Breast epithelium (tissue), 4 donors: Measurements from ENCODE around the gene STARD13. TPM values are rescaled to one million over a fixed set of nuclear protein-coding genes. Genes with fewer than 3 reads are reported as not detected.

Source experiments
- DNase-seq, 2 donors: peaks; one replicate each; pipeline ENCODE4 v3.0.0-alpha.2; 2019; ENCODE audit warnings: low spot score in 2 of 2
- H3K27ac ChIP-seq, 2 donors: fragments of 200-600 bp; sonication (generic) in 1 of 2; one replicate each; pipeline ENCODE4 v1.5.1; 2016 to 2019; ENCODE audit warnings: mild to moderate bottlenecking in 1 of 2
- H3K27me3 ChIP-seq, 2 donors: fragments of 200-600 bp; sonication (generic) in 1 of 2; one replicate each; pipeline versions ENCODE4 v1.5.1 to v1.6.0; 2017 to 2019; ENCODE audit warnings: control low read depth in 1 of 2, mild to moderate bottlenecking in 1 of 2
- H3K36me3 ChIP-seq: fragments of 200-600 bp; one replicate; pipeline ENCODE4 v1.5.1; 2019
- H3K4me1 ChIP-seq, 2 donors: fragments of 200-600 bp; sonication (generic); one replicate each; pipeline ENCODE4 v1.5.1; 2016 to 2019; ENCODE audit warnings: control low read depth in 1 of 2
- H3K4me3 ChIP-seq, 3 donors: fragments of 200-600 bp; sonication (generic); 1 replicate in 2 of 3; 2 replicates in 1 of 3; pipeline ENCODE4 v1.5.1; 2016 to 2019; ENCODE audit warnings: mild to moderate bottlenecking in 3 of 3, moderate library complexity in 2 of 3
- H3K9me3 ChIP-seq, 2 donors: fragments of 200-600 bp; sonication (generic) in 1 of 2; one replicate each; pipeline ENCODE4 v1.5.1; 2016 to 2019; ENCODE audit warnings: control low read depth in 1 of 2
- POLR2A ChIP-seq: fragments of 450-650 bp; IDR thresholded peaks from one replicate; pipeline ENCODE4 v1.6.1; 2016; ENCODE audit warnings: antibody characterized with exemption, mild to moderate bottlenecking, moderate library complexity
- POLR2AphosphoS5 ChIP-seq, 3 donors: sonication (generic); formaldehyde crosslinking; IDR thresholded peaks; one replicate each; pipeline ENCODE4 v1.6.1; 2017; ENCODE audit warnings: antibody characterized with exemption in 3 of 3
- intact Hi-C: fragments of 100-400 bp; cut with DNase I; formaldehyde crosslinking; loops from one replicate; pipeline ENCODE4 v1.15.1; 2023; ENCODE audit warnings: low total_unique reads
- total RNA-seq, 3 donors: library from RNA; depleted of rRNA; stranded (reverse); fragments of >200 nt; gene quantifications; one replicate each; pipeline ENCODE4 v1.1.0, GENCODE V29; 2016
- TF ChIP-seq, protein P1 (sequence below), 3 donors: fragments of 450-650 bp; IDR thresholded peaks; one replicate each; pipeline ENCODE4 v1.5.1; 2016 to 2017; ENCODE audit warnings: antibody characterized with exemption in 3 of 3, mild to moderate bottlenecking in 3 of 3, moderate library complexity in 3 of 3

Gene STARD13
- total RNA-seq, 3 donors from 2014 or later = 42.4 to 62.3 (median 58.7) TPM

DNA sequence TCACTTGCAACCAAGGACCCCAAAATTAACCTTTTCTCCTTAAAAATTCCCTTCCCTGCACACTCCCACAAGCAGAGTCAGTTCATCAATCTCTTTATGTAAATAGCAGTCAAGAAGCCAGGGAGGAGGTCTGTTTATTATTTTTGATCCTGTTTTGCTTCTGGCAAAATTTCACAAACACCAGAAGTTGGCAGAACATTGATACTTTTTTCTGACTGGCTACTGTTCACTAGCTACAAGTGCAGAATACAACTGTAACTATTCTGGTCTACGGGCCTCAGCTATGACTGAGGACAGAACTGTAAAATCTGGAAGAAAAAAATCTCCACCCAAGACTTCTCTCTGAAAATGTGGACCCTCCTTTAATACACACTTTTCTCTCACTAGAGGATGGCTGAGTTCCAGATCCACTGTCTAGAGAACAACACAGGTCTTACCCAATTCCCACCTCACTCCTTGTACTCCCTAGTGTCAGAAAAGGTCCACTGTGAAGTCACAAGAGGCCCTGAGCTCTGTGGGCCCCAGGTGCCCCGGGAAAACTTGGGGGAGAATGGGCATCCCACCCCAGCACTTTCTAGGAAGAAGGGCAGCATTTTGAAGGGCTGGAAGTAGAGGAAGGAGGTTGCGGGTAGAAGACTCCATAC lies 14.5 kb downstream of the STARD13 start:
- H3K36me3 ChIP-seq = no peaks in the 10 kb centered on the region
- no peaks in the 10 kb centered on the region for H3K27me3 ChIP-seq
- H3K27ac ChIP-seq = peak overlapping the region; percentile 50 to 62
- TF ChIP-seq POLR2AphosphoS5 (IDR thresholded peaks at IDR 0.05) (no peak), POLR2A (no peak)
- TF ChIP-seq, protein P1, sequence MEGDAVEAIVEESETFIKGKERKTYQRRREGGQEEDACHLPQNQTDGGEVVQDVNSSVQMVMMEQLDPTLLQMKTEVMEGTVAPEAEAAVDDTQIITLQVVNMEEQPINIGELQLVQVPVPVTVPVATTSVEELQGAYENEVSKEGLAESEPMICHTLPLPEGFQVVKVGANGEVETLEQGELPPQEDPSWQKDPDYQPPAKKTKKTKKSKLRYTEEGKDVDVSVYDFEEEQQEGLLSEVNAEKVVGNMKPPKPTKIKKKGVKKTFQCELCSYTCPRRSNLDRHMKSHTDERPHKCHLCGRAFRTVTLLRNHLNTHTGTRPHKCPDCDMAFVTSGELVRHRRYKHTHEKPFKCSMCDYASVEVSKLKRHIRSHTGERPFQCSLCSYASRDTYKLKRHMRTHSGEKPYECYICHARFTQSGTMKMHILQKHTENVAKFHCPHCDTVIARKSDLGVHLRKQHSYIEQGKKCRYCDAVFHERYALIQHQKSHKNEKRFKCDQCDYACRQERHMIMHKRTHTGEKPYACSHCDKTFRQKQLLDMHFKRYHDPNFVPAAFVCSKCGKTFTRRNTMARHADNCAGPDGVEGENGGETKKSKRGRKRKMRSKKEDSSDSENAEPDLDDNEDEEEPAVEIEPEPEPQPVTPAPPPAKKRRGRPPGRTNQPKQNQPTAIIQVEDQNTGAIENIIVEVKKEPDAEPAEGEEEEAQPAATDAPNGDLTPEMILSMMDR (IDR thresholded peaks at IDR 0.05) = no peak
- peaks cover 0 to 6% of the 10 kb centered on the region in 2 donors for H3K4me1 ChIP-seq
- no peak for DNase-seq
- no peak overlapping the region for H3K4me3 ChIP-seq
- intact Hi-C loops = no loop called here
- no peaks in the 10 kb centered on the region for H3K9me3 ChIP-seq

DNA sequence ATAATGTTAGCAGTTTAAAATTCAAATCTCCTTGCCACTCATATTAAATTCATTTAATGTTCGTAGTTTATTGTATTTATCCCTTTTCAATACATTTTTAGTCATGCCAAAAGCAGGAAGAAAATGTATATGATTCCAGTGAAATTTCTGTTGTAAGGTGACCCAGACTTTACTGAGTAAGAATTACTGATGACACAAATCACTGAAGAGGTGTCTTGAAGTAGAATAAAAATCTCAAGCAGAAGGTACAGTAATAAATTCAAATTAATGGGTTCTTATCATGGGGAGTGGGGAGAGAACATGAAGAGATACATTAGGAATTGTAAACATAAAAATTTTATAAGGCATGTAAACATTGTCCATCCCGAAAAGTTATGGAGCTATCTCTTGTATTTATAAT lies 19.9 kb downstream of the STARD13 start:
- no peak overlapping the region for H3K27ac ChIP-seq
- DNase-seq = no peak
- H3K4me3 ChIP-seq = no peak overlapping the region
- intact Hi-C loops = no loop called here
- H3K27me3 ChIP-seq = no peaks in the 10 kb centered on the region
- H3K9me3 ChIP-seq = no peaks in the 10 kb centered on the region
- peaks cover 0 to 6% of the 10 kb centered on the region in 2 donors for H3K4me1 ChIP-seq
- no peaks in the 10 kb centered on the region for H3K36me3 ChIP-seq
- TF ChIP-seq POLR2AphosphoS5 (IDR thresholded peaks at IDR 0.05) = no peak

DNA sequence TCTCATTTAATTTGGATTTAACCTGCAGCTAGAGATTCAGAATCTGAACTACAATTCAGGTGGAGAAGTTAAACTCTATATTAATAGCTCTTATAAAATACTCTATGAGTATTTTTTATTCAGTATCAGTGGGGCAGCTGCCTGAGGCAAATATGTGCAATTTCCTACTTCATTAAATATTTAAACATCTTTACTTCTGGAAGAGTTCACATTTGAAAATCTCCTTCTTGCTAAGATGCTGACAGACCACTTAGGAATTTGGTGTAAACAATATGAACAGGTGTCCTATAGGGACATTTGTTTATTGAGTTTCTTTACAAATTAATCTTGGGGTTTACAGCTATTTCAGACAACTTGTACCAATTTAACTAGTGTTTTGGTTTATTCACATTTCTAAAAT lies 20.4 kb downstream of the STARD13 start:
- no peak for DNase-seq
- no peaks in the 10 kb centered on the region for H3K9me3 ChIP-seq
- no peaks in the 10 kb centered on the region for H3K36me3 ChIP-seq
- intact Hi-C loops = no loop called here
- no peaks in the 10 kb centered on the region for H3K27me3 ChIP-seq
- H3K27ac ChIP-seq = no peak overlapping the region
- TF ChIP-seq POLR2AphosphoS5 (IDR thresholded peaks at IDR 0.05) = no peak
- H3K4me1 ChIP-seq = peaks cover 0 to 6% of the 10 kb centered on the region in 2 donors
- H3K4me3 ChIP-seq = no peak overlapping the region

DNA sequence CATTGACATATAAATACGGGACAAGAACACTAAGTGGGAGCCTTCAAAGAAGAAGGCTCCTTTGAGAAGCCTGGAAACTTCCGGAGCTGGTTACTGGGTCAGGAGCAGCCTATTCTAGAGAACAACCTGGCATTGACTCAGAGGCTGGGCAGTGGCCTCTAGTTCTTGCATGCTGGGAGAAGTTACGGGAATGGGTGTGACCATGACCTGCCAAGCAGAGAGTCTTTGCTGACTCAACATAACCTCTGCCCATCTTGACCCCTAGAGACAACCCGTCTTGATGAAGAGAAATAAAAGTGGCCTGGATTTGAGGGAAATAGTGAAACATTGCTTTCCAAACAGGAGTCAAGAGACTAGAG lies 21.0 kb downstream of the STARD13 start:
- DNase-seq = no peak
- Histone ChIP-seq H3K9me3 (no peaks in the 10 kb centered on the region), H3K27me3 (no peaks in the 10 kb centered on the region), H3K27ac (peak overlapping the region in 1 of 2 donors; percentile 41), H3K4me1 (peaks cover 0 to 6% of the 10 kb centered on the region in 2 donors), H3K4me3 (no peak overlapping the region), H3K36me3 (no peaks in the 10 kb centered on the region)
- TF ChIP-seq, protein P1 (IDR thresholded peaks at IDR 0.05) = no peak
- TF ChIP-seq POLR2AphosphoS5 (IDR thresholded peaks at IDR 0.05) (no peak), POLR2A (no peak)
- intact Hi-C loops = no loop called here

DNA sequence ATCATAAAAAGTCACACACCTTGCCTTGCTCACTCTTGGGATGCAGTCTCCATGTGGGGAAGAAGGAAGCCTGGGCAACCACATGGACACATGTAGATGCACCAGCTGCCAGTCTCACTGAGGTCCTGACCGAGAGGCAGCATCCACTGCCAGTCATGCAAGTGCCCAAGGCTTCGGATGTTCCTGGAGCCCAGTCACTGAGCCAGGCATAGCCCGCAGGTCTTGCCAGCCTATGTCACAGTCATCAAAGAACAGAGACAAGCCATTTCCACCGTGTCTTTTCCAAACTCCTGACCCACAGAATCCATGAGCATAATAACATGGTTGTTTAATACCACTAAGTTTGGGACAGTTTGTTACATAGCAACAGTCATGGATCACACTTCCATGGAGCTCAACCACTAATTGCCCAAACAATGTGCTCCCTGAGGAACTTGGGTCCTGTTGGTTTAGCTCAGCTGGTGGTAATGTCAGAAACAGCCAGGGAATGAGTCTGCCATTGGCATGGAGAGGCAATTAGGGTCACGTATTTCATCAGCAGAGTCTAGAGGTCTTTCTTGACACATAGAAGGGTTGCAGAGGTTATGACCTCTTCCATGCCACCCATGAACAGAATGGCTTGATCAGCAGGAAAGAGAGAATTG lies 21.5 kb downstream of the STARD13 start:
- intact Hi-C loops = no loop called here
- H3K27ac ChIP-seq = peak overlapping the region in 1 of 2 donors; percentile 41

DNA sequence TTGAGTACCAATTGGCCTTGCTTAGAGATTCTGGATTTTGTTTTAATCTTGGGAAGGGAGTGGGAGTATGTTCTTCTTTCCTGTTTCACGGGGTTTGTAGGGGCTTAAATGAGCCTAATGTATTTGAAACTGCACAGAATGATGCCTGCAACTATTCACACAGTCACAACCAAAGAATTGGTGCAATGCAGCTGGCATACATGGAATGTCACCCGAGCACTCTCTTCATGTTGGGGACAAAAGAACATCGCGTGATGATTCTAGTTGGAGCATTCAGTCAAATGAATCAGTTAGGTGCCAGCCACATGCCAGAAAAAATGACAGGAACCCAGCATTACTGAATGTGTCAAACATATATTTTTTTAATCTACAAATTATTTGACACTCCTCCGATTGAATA lies 22.1 kb downstream of the STARD13 start:
- Histone ChIP-seq H3K27ac (peak overlapping the region in 1 of 2 donors; percentile 83), H3K4me1 (peaks cover 0 to 11% of the 10 kb centered on the region in 2 donors), H3K27me3 (no peaks in the 10 kb centered on the region), H3K9me3 (no peaks in the 10 kb centered on the region), H3K4me3 (no peak overlapping the region), H3K36me3 (no peaks in the 10 kb centered on the region)
- TF ChIP-seq, protein P1 (IDR thresholded peaks at IDR 0.05) = no peak
- TF ChIP-seq POLR2A (no peak), POLR2AphosphoS5 (IDR thresholded peaks at IDR 0.05) (no peak)
- DNase-seq = no peak
- intact Hi-C loops = no loop called here

More for the DNA sequence above, 21.5 kb downstream of the STARD13 start:
- Histone ChIP-seq H3K4me3 (no peak overlapping the region), H3K36me3 (no peaks in the 10 kb centered on the region), H3K4me1 (peaks cover 0 to 6% of the 10 kb centered on the region in 2 donors), H3K27me3 (no peaks in the 10 kb centered on the region), H3K9me3 (no peaks in the 10 kb centered on the region)
- TF ChIP-seq POLR2AphosphoS5 (IDR thresholded peaks at IDR 0.05) (no peak), POLR2A (no peak)
- TF ChIP-seq, protein P1 (IDR thresholded peaks at IDR 0.05) = no peak
- no peak for DNase-seq
